Endothelial cell of umbilical vein (primary cell): Measurements from ENCODE around the gene DPP6. TPM values are rescaled to one million over a fixed set of nuclear protein-coding genes. Genes with fewer than 3 reads are reported as not detected.

Experiments
- BruUV-seq: library from RNA; stranded (reverse); fragments of 400-500 nt; replicated peaks from 2 replicates; lab custom pipeline; 2021; lab: Mats Ljungman, UMichigan
- CTCF ChIA-PET: fragments of 300-600, 350-600 bp; sonication (Branson Sonifier 250); formaldehyde crosslinking; loops from one replicate; lab custom pipeline; 2021; ENCODE audit warnings: antibody characterized with exemption, inconsistent platforms; lab: Charles Lee
- POLR2A ChIA-PET: fragments of 300-600, 350-600 bp; sonication (Branson Sonifier 250); formaldehyde crosslinking; loops from one replicate; lab custom pipeline; 2021; ENCODE audit warnings: antibody characterized with exemption, inconsistent platforms; lab: Charles Lee
- DNase-seq: peaks from one replicate; pipeline ENCODE4 v3.0.0-alpha.2; 2011; ENCODE audit warnings: low read depth, low spot score
- FAIRE-seq: peaks from 2 replicates; lab custom pipeline; 2011; peaks lifted over from hg19 to GRCh38; lab: Jason Lieb, UNC
- H2AFZ ChIP-seq: 2 replicates; pipeline ENCODE4 v1.6.0; 2012; ENCODE audit warnings: low read depth, low read length, control low read depth, inconsistent platforms
- H3K27ac ChIP-seq: 2 replicates; pipeline ENCODE4 v1.5.1; 2011; ENCODE audit warnings: low read depth, mild to moderate bottlenecking, control low read depth, low read length, moderate library complexity; ENCODE audit not compliant: insufficient read depth
- H3K27me3 ChIP-seq, 2 experiments: 2 replicates each; pipeline versions ENCODE4 v1.6.0 to v1.6.1; 2011; ENCODE audit warnings: low read length in 2 of 2, mixed read lengths in 1 of 2; ENCODE audit not compliant: control insufficient read depth in 2 of 2, insufficient read depth in 2 of 2
- H3K36me3 ChIP-seq, 2 experiments: 2 replicates in 1 of 2; 3 replicates in 1 of 2; pipeline ENCODE4 v1.5.1; 2011; ENCODE audit warnings: low read length in 2 of 2, mild to moderate bottlenecking in 1 of 2, moderate library complexity in 1 of 2; ENCODE audit not compliant: control insufficient read depth in 2 of 2, insufficient read depth in 2 of 2; ENCODE audit errors: extremely low read depth in 1 of 2
- H3K4me1 ChIP-seq: 3 replicates; pipeline ENCODE4 v1.5.1; 2011; ENCODE audit warnings: mild to moderate bottlenecking, low read length; ENCODE audit not compliant: control insufficient read depth, insufficient read depth; ENCODE audit errors: extremely low read depth
- H3K4me2 ChIP-seq: 2 replicates; pipeline ENCODE4 v1.6.1; 2011; ENCODE audit warnings: low read length, control low read depth, mixed read lengths; ENCODE audit not compliant: insufficient read depth
- H3K4me3 ChIP-seq, 3 experiments: fragments of 200-600 bp in 1 of 3; sonication (generic), shearing (Covaris generic) in 1 of 3; replicated peaks in 1 of 3; 2 replicates each; pipeline ENCODE4 v1.5.1; 2011 to 2016; ENCODE audit warnings: control low read depth in 3 of 3, low read length in 3 of 3, mild to moderate bottlenecking in 2 of 3, inconsistent platforms in 1 of 3, low read depth in 1 of 3, moderate library complexity in 1 of 3; ENCODE audit not compliant: insufficient read depth in 1 of 3
- H3K79me2 ChIP-seq: 2 replicates; pipeline ENCODE4 v1.6.0; 2012; ENCODE audit warnings: low read length, inconsistent platforms; ENCODE audit not compliant: control insufficient read depth, insufficient read depth
- H3K9ac ChIP-seq: replicated peaks from 2 replicates; pipeline ENCODE3; 2011; ENCODE audit warnings: low read length, control low read depth; ENCODE audit not compliant: insufficient read depth; ENCODE audit errors: extremely low read depth
- H3K9me1 ChIP-seq: replicated peaks from 3 replicates; pipeline ENCODE4 v1.6.0; 2011; ENCODE audit warnings: mild to moderate bottlenecking, low read length; ENCODE audit not compliant: control insufficient read depth, insufficient read depth; ENCODE audit errors: extremely low read depth
- H3K9me3 ChIP-seq: replicated peaks from 2 replicates; pipeline ENCODE4 v1.5.1; 2012; ENCODE audit warnings: low read length, inconsistent platforms; ENCODE audit not compliant: control insufficient read depth, insufficient read depth
- H4K20me1 ChIP-seq: replicated peaks from 2 replicates; pipeline ENCODE3; 2011; ENCODE audit warnings: mild to moderate bottlenecking, low read length; ENCODE audit not compliant: control insufficient read depth, insufficient read depth; ENCODE audit errors: extremely low read depth
- CTCF ChIP-seq, 2 donors: IDR thresholded peaks; 1 replicate in 1 of 2; 2 replicates in 1 of 2; pipeline ENCODE4 v1.5.1; 2011; ENCODE audit warnings: low read length in 2 of 2, mild to moderate bottlenecking in 2 of 2, moderate library complexity in 2 of 2, control low read depth in 1 of 2, inconsistent platforms in 1 of 2, low read depth in 1 of 2; ENCODE audit not compliant: insufficient read depth in 1 of 2; ENCODE audit errors: extremely low read depth in 1 of 2
- EZH2 ChIP-seq: IDR thresholded peaks from 2 replicates; pipeline ENCODE4 v1.6.1; 2012; ENCODE audit warnings: borderline replicate concordance, low read depth, mild to moderate bottlenecking, moderate library complexity, low read length, inconsistent platforms; ENCODE audit not compliant: severe bottlenecking
- FOS ChIP-seq: IDR thresholded peaks from 2 replicates; pipeline ENCODE4 v1.6.1; 2011; ENCODE audit warnings: mild to moderate bottlenecking, low read length, moderate library complexity, borderline replicate concordance; ENCODE audit not compliant: insufficient read depth
- GATA2 ChIP-seq: IDR thresholded peaks from 2 replicates; pipeline ENCODE4 v1.7.0; 2011; ENCODE audit warnings: low read depth, mild to moderate bottlenecking, moderate library complexity, mixed read lengths, low read length; ENCODE audit not compliant: insufficient read length, insufficient read depth
- JUN ChIP-seq: IDR thresholded peaks from 2 replicates; pipeline ENCODE4 v1.6.1; 2011; ENCODE audit warnings: borderline replicate concordance, low read depth; ENCODE audit not compliant: insufficient read length, insufficient read depth
- MAX ChIP-seq: IDR thresholded peaks from 2 replicates; pipeline ENCODE4 v1.6.1; 2011; ENCODE audit not compliant: insufficient read depth, insufficient read length
- MYC ChIP-seq: IDR thresholded peaks from one replicate; pipeline ENCODE4 v1.6.1; 2011; ENCODE audit warnings: mild to moderate bottlenecking, low read depth, low read length
- POLR2A ChIP-seq: IDR thresholded peaks from 2 replicates; pipeline ENCODE4 v1.6.1; 2012; ENCODE audit warnings: low read depth, mild to moderate bottlenecking, control low read depth, low read length
- POLR2AphosphoS5 ChIP-seq: IDR thresholded peaks from 2 replicates; pipeline ENCODE4 v1.6.1; 2012; ENCODE audit warnings: low read depth, mild to moderate bottlenecking, control low read depth, low read length, moderate library complexity; ENCODE audit not compliant: insufficient read depth
- dilution Hi-C: fragments of 300-500 bp; cut with MboI; formaldehyde crosslinking; loops from one replicate; pipeline ENCODE4 v1.15.0; 2019; ENCODE audit warnings: low sequenced_read_pairs; ENCODE audit not compliant: extremely low pct_ligation_motif_present
- intact Hi-C: fragments of 100-400 bp; cut with micrococcal nuclease; formaldehyde crosslinking; loops from one replicate; pipeline ENCODE4 v1.10.0; 2022
- polyA plus RNA-seq, 4 experiments: library from polyadenylated mRNA; depleted of rRNA in 3 of 4; stranded (reverse) in 3 of 4; unstranded in 1 of 4; fragments of >200 nt; gene quantifications; 2 replicates each; pipeline versions ENCODE4 v1.2.1 to v1.2.3, GENCODE V29; 2011 to 2012; ENCODE audit warnings: missing spikeins in 1 of 4
- total RNA-seq: library from RNA; stranded (reverse); gene quantifications from 2 replicates; pipeline ENCODE4 v1.2.3, GENCODE V29; 2021

The DPP6 gene
- total and polyA plus RNA-seq, 2 donors (not counting 3 experiments of a cell fraction or from before 2014, with no cell fraction given): not detected

- Histone ChIP-seq H3K9me3 (peaks cover 11% of the 10 kb centered on the region), H3K27ac (no peak overlapping the region), H2AFZ (no peak overlapping the region), H4K20me1 (no peaks in the 10 kb centered on the region), H3K79me2 (no peaks in the 10 kb centered on the region), H3K9ac (no peak overlapping the region), H3K4me3 (no peak overlapping the region), H3K4me2 (no peak overlapping the region), H3K27me3 (no peaks in the 10 kb centered on the region), H3K4me1 (no peaks in the 10 kb centered on the region), H3K9me1 (no peaks in the 10 kb centered on the region), H3K36me3 (no peaks in the 10 kb centered on the region)
- FAIRE-seq: no peak
- ChIA-PET CTCF (no interaction called here), POLR2A (no interaction called here)
- dilution Hi-C loops (no loop called here), intact Hi-C loops (no loop called here)
- no TSS peak for BruUV-seq
- TF ChIP-seq CTCF (IDR thresholded peaks at IDR 0.05; ENCODE audit: extremely low read depth in 1 of 2, insufficient read depth in 1 of 2, low read depth in 1 of 2, low read length in 2 of 2) (no peak), POLR2A (no peak), MAX (no peak), EZH2 (no peak), MYC (no peak), GATA2 (no peak), JUN (no peak), FOS (no peak), POLR2AphosphoS5 (no peak)
- no peak for DNase-seq
Measured at GRCh38 chr7:154881526-154881925, 829.3 kb downstream of the DPP6 start.
